ENCODE results near the gene SLC7A14. TPM values are rescaled to one million over a fixed set of nuclear protein-coding genes. Genes with fewer than 3 reads are reported as not detected.

SLC7A14 gene
- total RNA-seq, 2 donors from 2014 or later: 0.26 TPM; not detected in 1

DNA sequence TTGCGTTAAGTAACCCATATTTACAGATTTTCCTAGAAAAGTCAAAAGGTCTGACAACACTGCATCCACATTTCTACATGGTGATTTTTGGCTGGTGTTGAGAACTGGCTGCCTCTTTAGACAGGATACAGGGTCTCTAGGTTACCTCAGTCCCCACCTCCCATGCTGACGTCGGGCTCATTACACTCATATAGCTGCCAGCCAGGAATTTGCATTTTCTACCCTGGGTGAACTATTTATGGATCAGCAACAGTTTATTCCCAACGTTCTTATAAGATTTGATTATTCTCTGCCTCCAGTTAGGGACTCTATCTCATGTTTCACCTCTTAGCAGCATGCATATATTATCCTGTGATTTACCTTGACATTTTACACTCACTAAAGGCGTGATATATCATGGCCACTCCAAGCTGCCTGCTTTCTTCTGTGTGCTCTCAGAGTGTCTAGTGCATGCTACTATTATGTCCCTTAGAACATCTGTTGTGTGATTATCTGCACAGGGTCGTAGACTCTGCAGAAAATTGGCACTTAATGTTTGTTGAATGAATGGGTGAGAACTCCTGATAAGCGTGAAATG lies 118.2 kb downstream of the SLC7A14 start:
- WGBS, 2 donors: 57 to 62% methylated on average over 7 of the region's 7 CpGs
- ATAC-seq: no peak
- H3K36me3 ChIP-seq (replicated peaks in 1 of 2; ENCODE audit: insufficient read depth in 1 of 2, low read depth in 2 of 2): no peaks in the 10 kb centered on the region
- H3K4me3 ChIP-seq: no peak overlapping the region
- TF ChIP-seq POLR2A (IDR thresholded peaks at IDR 0.05): no peak
- TF ChIP-seq, protein P1, sequence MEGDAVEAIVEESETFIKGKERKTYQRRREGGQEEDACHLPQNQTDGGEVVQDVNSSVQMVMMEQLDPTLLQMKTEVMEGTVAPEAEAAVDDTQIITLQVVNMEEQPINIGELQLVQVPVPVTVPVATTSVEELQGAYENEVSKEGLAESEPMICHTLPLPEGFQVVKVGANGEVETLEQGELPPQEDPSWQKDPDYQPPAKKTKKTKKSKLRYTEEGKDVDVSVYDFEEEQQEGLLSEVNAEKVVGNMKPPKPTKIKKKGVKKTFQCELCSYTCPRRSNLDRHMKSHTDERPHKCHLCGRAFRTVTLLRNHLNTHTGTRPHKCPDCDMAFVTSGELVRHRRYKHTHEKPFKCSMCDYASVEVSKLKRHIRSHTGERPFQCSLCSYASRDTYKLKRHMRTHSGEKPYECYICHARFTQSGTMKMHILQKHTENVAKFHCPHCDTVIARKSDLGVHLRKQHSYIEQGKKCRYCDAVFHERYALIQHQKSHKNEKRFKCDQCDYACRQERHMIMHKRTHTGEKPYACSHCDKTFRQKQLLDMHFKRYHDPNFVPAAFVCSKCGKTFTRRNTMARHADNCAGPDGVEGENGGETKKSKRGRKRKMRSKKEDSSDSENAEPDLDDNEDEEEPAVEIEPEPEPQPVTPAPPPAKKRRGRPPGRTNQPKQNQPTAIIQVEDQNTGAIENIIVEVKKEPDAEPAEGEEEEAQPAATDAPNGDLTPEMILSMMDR (IDR thresholded peaks at IDR 0.05): no peak
- intact Hi-C loops (cut with DNase I): no loop called here
- no peaks in the 10 kb centered on the region for H3K9me3 ChIP-seq
- H3K27me3 ChIP-seq: no peaks in the 10 kb centered on the region
- no peak overlapping the region for H3K27ac ChIP-seq
- no peak for DNase-seq
- no peaks in the 10 kb centered on the region for H3K4me1 ChIP-seq

DNA sequence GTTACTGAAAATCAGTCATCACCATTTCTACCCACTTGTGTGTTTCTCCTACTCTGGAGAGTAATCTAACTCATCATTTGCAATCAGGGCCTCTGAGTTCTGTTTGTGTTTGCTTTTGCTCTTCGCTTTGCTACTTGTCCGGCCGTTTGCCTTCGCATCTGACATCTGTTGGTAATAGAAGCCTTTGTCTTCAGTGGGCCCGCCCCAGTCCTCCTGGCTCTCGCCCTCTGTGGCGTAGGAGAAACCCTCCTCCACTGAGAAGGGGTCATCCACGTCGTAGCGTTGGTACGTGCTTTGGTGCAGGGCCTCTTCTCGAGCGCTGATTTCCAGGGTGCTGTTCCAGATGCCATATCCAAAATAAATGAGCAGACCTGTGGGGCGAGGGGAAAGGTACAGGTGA lies 118.9 kb downstream of the SLC7A14 start:
- Histone ChIP-seq H3K27me3 (no peaks in the 10 kb centered on the region), H3K4me3 (no peak overlapping the region), H3K27ac (no peak overlapping the region), H3K36me3 (replicated peaks in 1 of 2; ENCODE audit: insufficient read depth in 1 of 2, low read depth in 2 of 2) (no peaks in the 10 kb centered on the region), H3K4me1 (no peaks in the 10 kb centered on the region), H3K9me3 (no peaks in the 10 kb centered on the region)
- ATAC-seq (no peak), DNase-seq (no peak)
- WGBS, 2 donors: 62 to 82% methylated on average over 13 to 14 of the region's 14 CpGs
- TF ChIP-seq, protein P1 (IDR thresholded peaks at IDR 0.05): no peak
- TF ChIP-seq POLR2A (IDR thresholded peaks at IDR 0.05): no peak
- intact Hi-C loops (cut with DNase I): no loop called here

DNA sequence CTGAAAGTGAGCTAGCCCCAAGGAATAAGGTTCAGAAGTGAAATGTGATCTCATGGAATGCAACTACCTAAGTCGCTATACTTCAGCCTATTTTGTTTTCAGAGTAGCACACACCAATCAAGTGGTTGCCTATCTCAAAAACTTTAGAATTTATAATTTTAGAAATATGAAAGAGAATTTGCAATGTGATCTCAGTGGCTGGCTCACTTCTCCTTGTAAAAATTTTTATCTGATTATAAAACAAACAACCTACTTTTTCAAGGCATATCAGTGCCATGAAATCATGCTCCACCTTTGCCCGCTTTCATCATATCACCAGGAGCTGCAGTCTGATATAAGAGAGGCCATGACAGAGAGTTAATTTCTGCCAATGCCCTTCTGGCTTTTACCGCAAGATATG lies 119.9 kb downstream of the SLC7A14 start:
- TF ChIP-seq, protein P1 (IDR thresholded peaks at IDR 0.05): no peak
- TF ChIP-seq POLR2A (IDR thresholded peaks at IDR 0.05): no peak
- Histone ChIP-seq H3K4me1 (no peaks in the 10 kb centered on the region), H3K27ac (no peak overlapping the region), H3K27me3 (no peaks in the 10 kb centered on the region), H3K4me3 (no peak overlapping the region), H3K9me3 (no peaks in the 10 kb centered on the region), H3K36me3 (replicated peaks in 1 of 2; ENCODE audit: insufficient read depth in 1 of 2, low read depth in 2 of 2) (no peaks in the 10 kb centered on the region)
- WGBS, 2 donors: 37 to 65% methylated on average over 3 of the region's 3 CpGs
- DNase-seq (no peak), ATAC-seq (no peak)
- intact Hi-C loops (cut with DNase I): no loop called here

DNA sequence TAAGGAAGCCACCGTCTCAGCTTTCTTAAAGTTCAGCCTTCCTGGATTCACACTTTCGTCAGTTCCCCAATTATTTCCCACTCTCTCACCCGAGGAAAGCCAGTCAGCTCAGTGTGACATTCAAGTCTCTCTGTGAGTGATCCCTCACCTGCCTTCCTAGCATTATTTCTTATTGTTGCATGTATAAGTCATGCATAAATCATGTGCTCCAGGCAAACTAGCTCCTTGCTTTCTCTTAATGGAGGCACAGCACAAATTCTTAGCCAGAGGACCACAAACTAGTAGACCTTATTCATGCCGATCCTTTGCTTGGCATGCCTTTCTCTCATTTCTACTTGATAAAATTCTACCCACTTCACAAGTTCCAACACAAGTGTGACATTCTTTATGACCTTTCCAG lies 122.9 kb downstream of the SLC7A14 start:
- WGBS, 2 donors: 55 to 73% methylated on average over 4 of the region's 4 CpGs
- no peaks in the 10 kb centered on the region for H3K4me1 ChIP-seq
- H3K27ac ChIP-seq: no peak overlapping the region
- ATAC-seq (no peak), DNase-seq (no peak)
- intact Hi-C loops (cut with DNase I): no loop called here
- no peaks in the 10 kb centered on the region for H3K27me3 ChIP-seq
- no peaks in the 10 kb centered on the region for H3K36me3 ChIP-seq (replicated peaks in 1 of 2; ENCODE audit: insufficient read depth in 1 of 2, low read depth in 2 of 2)
- no peak for TF ChIP-seq POLR2A (IDR thresholded peaks at IDR 0.05)
- TF ChIP-seq, protein P1 (IDR thresholded peaks at IDR 0.05): no peak
- H3K9me3 ChIP-seq: no peaks in the 10 kb centered on the region
- no peak overlapping the region for H3K4me3 ChIP-seq

DNA sequence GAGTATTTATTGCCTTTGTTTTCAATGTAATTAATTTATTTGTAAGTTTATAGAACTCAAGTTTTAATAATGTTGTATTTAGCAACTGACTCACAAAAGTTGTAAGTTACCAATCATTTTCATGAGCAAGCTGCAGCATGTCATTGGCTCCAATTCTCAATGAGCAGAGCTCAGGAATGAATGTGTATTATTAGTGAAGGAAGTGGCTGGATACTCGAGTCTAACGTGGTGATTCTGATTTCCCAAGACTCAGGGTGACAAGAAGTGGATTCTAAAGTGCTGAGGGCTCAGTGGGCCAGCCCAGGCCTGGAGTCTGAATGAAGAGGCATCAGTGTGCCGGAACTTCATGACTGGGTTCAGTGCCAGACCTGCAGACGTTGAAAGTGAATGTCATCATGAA lies 127.6 kb downstream of the SLC7A14 start:
- Histone ChIP-seq H3K27me3 (no peaks in the 10 kb centered on the region), H3K36me3 (replicated peaks in 1 of 2; ENCODE audit: insufficient read depth in 1 of 2, low read depth in 2 of 2) (no peaks in the 10 kb centered on the region), H3K4me1 (no peaks in the 10 kb centered on the region), H3K27ac (no peak overlapping the region), H3K4me3 (no peak overlapping the region), H3K9me3 (no peaks in the 10 kb centered on the region)
- intact Hi-C loops (cut with DNase I): no loop called here
- no peak for ATAC-seq
- WGBS, 2 donors: 49 to 61% methylated on average over 4 of the region's 4 CpGs
- TF ChIP-seq, protein P1 (IDR thresholded peaks at IDR 0.05): no peak
- TF ChIP-seq POLR2A (IDR thresholded peaks at IDR 0.05): no peak
- DNase-seq: no peak
